Stimulated activated CD4-positive, alpha-beta T cell treated with anti-CD3 and anti-CD28 coated beads, Interleukin-1b, Interleukin-23, amount 100 ng/mL, for 24 hours (primary cell): ENCODE measurements around the gene ATF7.
"Not testable (repeated sequence)": the region's sequence is repeated elsewhere in the genome, so short reads cannot be mapped to it uniquely, and the experiment has no call there.

Source experiments
- DNase-seq, 4 experiments: peaks; one replicate each; pipeline ENCODE4 v3.0.0-alpha.2; 2020; ENCODE audit warnings: low read depth in 4 of 4, low spot score in 1 of 4

Gene ATF7

GRCh38 chr12:53598971-53599370 is 27.2 kb downstream of the ATF7 start:
- DNase-seq, result not testable (repeated sequence)

GRCh38 chr12:53596920-53597363 is 29.2 kb downstream of the ATF7 start:
- no peak for DNase-seq

GRCh38 chr12:53594897-53595615 is 31.1 kb downstream of the ATF7 start:
- no peak for DNase-seq

GRCh38 chr12:53593707-53594106 is 32.5 kb downstream of the ATF7 start:
- DNase-seq, result no peak

GRCh38 chr12:53593031-53593430 is 33.2 kb downstream of the ATF7 start:
- no peak for DNase-seq

GRCh38 chr12:53592426-53592825 is 33.8 kb downstream of the ATF7 start:
- DNase-seq, result no peak

- no peak for DNase-seq
Measured at GRCh38 chr12:53591301-53592206, 34.6 kb downstream of the ATF7 start.

- DNase-seq, result no peak
Measured at GRCh38 chr12:53590652-53591051, 35.5 kb downstream of the ATF7 start.

GRCh38 chr12:53589915-53590314 is 36.3 kb downstream of the ATF7 start:
- no peak for DNase-seq

GRCh38 chr12:53589423-53589822 is 36.8 kb downstream of the ATF7 start:
- DNase-seq, result no peak

- no peak for DNase-seq
Measured at GRCh38 chr12:53588123-53588522, 38.1 kb downstream of the ATF7 start.

GRCh38 chr12:53586745-53587144 is 39.4 kb downstream of the ATF7 start:
- no peak for DNase-seq

GRCh38 chr12:53585448-53586125 is 40.6 kb downstream of the ATF7 start:
- DNase-seq, result no peak

- no peak for DNase-seq
Measured at GRCh38 chr12:53579545-53579955, 46.6 kb downstream of the ATF7 start.

GRCh38 chr12:53578783-53579182 is 47.4 kb downstream of the ATF7 start:
- DNase-seq, result no peak

- no peak for DNase-seq
Measured at GRCh38 chr12:53577941-53578352, 48.2 kb downstream of the ATF7 start.

- DNase-seq, result no peak
Measured at GRCh38 chr12:53575502-53576249, 50.5 kb downstream of the ATF7 start.

- no peak for DNase-seq
Measured at GRCh38 chr12:53572134-53572758, 53.9 kb downstream of the ATF7 start.

- no peak for DNase-seq
Measured at GRCh38 chr12:53571295-53571694, 54.9 kb downstream of the ATF7 start.

- DNase-seq, result no peak
Measured at GRCh38 chr12:53568809-53569557, 57.2 kb downstream of the ATF7 start.
